Liver (tissue), 3 donors: ENCODE measurements around the gene CD300H.

ENCODE experiments used
- CTCF ChIP-seq: fragments of 150-350 bp; IDR thresholded peaks from 2 replicates; pipeline ENCODE4 v1.5.1; 2017; ENCODE audit warnings: improper control_type of control experiment, low read depth, low read length; ENCODE audit not compliant: missing input control
- EGR1 ChIP-seq, 2 donors: IDR thresholded peaks; 2 replicates each; pipeline ENCODE4 v1.6.1; 2016 to 2018; ENCODE audit warnings: antibody characterized with exemption in 2 of 2, low read depth in 2 of 2
- GABPA ChIP-seq, 2 donors: IDR thresholded peaks in 1 of 2; conservative IDR thresholded peaks in 1 of 2; 2 replicates each; pipeline ENCODE4 v1.6.1; 2016; ENCODE audit warnings: antibody characterized with exemption in 2 of 2, mild to moderate bottlenecking in 1 of 2, moderate library complexity in 1 of 2
- JUND ChIP-seq, 2 donors: IDR thresholded peaks; 2 replicates each; pipeline ENCODE4 v1.6.1; 2016; ENCODE audit warnings: antibody characterized with exemption in 2 of 2
- MAX ChIP-seq: IDR thresholded peaks from 2 replicates; pipeline ENCODE4 v1.6.1; 2016; ENCODE audit warnings: antibody characterized with exemption
- RAD21 ChIP-seq, 2 donors: IDR thresholded peaks; 2 replicates each; pipeline ENCODE4 v1.6.1; 2016; ENCODE audit warnings: antibody characterized with exemption in 2 of 2, mild to moderate bottlenecking in 2 of 2
- REST ChIP-seq: IDR thresholded peaks from 2 replicates; pipeline ENCODE4 v1.6.1; 2016; ENCODE audit warnings: antibody characterized with exemption, mild to moderate bottlenecking
- RXRA ChIP-seq, 2 donors: IDR thresholded peaks; 2 replicates each; pipeline ENCODE4 v1.6.1; 2017 to 2018; ENCODE audit warnings: antibody characterized with exemption in 2 of 2, mild to moderate bottlenecking in 1 of 2
- SP1 ChIP-seq: IDR thresholded peaks from 2 replicates; pipeline ENCODE4 v1.6.1; 2018; ENCODE audit warnings: antibody characterized with exemption, mild to moderate bottlenecking
- TAF1 ChIP-seq: conservative IDR thresholded peaks from 2 replicates; pipeline ENCODE4 v1.6.1; 2016; ENCODE audit warnings: antibody characterized with exemption, mild to moderate bottlenecking
- donor health status: healthy.
- donor health status: healthy.

GRCh38 chr17:74591503-74591902 lies 24.2 kb upstream of the CD300H start:
- TF ChIP-seq TAF1 (no peak), CTCF (no peak), MAX (no peak), GABPA (IDR thresholded peaks at IDR 0.05 in 1 of 2, conservative IDR thresholded peaks at IDR 0.05 in 1 of 2) (no peak), RAD21 (IDR thresholded peaks at IDR 0.05) (no peak), RXRA (IDR thresholded peaks at IDR 0.05) (no peak), REST (no peak), JUND (IDR thresholded peaks at IDR 0.05) (no peak), SP1 (no peak), EGR1 (IDR thresholded peaks at IDR 0.05; ENCODE audit: low read depth in 2 of 2) (no peak)
